Measurements from ENCODE around the gene NOCT. TPM values are rescaled to one million over a fixed set of nuclear protein-coding genes. Genes with fewer than 3 reads are reported as not detected.

The NOCT gene
- total and polyA plus RNA-seq, 3 donors from 2014 or later: 7.7 to 19.3 (median 19.0) TPM

DNA sequence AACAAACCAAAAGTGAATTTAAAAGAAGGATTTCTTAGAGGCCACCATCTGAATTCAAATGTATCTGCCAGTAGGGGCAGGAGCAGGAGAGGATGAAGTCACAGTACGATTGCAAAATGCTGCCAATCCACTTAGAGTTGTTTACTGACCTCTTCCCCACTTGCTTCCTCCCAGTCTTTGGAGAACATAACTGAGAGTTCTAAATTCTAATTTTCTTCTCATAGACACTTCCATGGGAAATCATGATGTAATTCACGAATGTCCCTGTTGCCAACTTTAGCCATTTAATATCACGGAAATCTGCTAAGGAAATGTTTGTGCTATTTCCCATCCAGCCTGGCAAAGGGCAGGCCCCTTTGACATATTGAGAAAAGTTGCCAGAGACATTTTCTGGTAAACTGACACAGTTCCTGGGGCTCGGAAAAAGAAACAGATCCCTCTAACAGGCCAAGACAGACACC is 33.6 kb upstream of the NOCT start:
- Histone ChIP-seq H3K4me3 (no peak overlapping the region), H3K27me3 (no peaks in the 10 kb centered on the region), H3K4me1 (no peaks in the 10 kb centered on the region), H3K27ac (no peak overlapping the region), H3K36me3 (ENCODE audit: low read depth, missing control alignments) (no peaks in the 10 kb centered on the region), H3K9me3 (no peaks in the 10 kb centered on the region)
- intact Hi-C loops (cut with DNase I; ENCODE audit: low total_unique reads): no loop called here
- DNase-seq: peak; percentile 24
- 37 to 57% methylated on average over 4 of the region's 4 CpGs for WGBS, 2 donors
- TF ChIP-seq POLR2A (IDR thresholded peaks at IDR 0.05) (no peak), CTCF (IDR thresholded peaks at IDR 0.05) (no peak)

GRCh38 chr4:138982754-138983153 is 32.8 kb upstream of the NOCT start:
- DNase-seq: no peak
- no peaks in the 10 kb centered on the region for H3K36me3 ChIP-seq (ENCODE audit: low read depth, missing control alignments)
- H3K27ac ChIP-seq: no peak overlapping the region
- H3K27me3 ChIP-seq: no peaks in the 10 kb centered on the region
- no peaks in the 10 kb centered on the region for H3K4me1 ChIP-seq
- no peak overlapping the region for H3K4me3 ChIP-seq
- TF ChIP-seq CTCF (IDR thresholded peaks at IDR 0.05): no peak
- TF ChIP-seq POLR2A (IDR thresholded peaks at IDR 0.05): no peak
- 95 to 97% methylated on average over 7 of the region's 7 CpGs for WGBS, 2 donors
- H3K9me3 ChIP-seq: no peaks in the 10 kb centered on the region
- intact Hi-C loops (cut with DNase I; ENCODE audit: low total_unique reads): no loop called here

GRCh38 chr4:138983690-138984089 is 31.9 kb upstream of the NOCT start:
- Histone ChIP-seq H3K4me3 (no peak overlapping the region), H3K36me3 (ENCODE audit: low read depth, missing control alignments) (no peaks in the 10 kb centered on the region), H3K9me3 (no peaks in the 10 kb centered on the region), H3K4me1 (no peaks in the 10 kb centered on the region), H3K27ac (no peak overlapping the region), H3K27me3 (no peaks in the 10 kb centered on the region)
- intact Hi-C loops (cut with DNase I; ENCODE audit: low total_unique reads): no loop called here
- TF ChIP-seq CTCF (IDR thresholded peaks at IDR 0.05): no peak
- TF ChIP-seq POLR2A (IDR thresholded peaks at IDR 0.05): no peak
- no peak for DNase-seq
- WGBS, 2 donors: 99% methylated on average over 5 of the region's 5 CpGs

GRCh38 chr4:138984647-138985046 is 30.9 kb upstream of the NOCT start:
- Histone ChIP-seq H3K36me3 (ENCODE audit: low read depth, missing control alignments) (no peaks in the 10 kb centered on the region), H3K27me3 (no peaks in the 10 kb centered on the region), H3K4me3 (no peak overlapping the region), H3K4me1 (no peaks in the 10 kb centered on the region), H3K9me3 (no peaks in the 10 kb centered on the region), H3K27ac (no peak overlapping the region)
- no peak for TF ChIP-seq CTCF (IDR thresholded peaks at IDR 0.05)
- TF ChIP-seq POLR2A (IDR thresholded peaks at IDR 0.05): no peak
- intact Hi-C loops (cut with DNase I; ENCODE audit: low total_unique reads): no loop called here
- no peak for DNase-seq
- WGBS, 2 donors: 91 to 92% methylated on average over 1 of the region's 1 CpG

GRCh38 chr4:138992676-138993075 is 22.9 kb upstream of the NOCT start:
- intact Hi-C loops (cut with DNase I; ENCODE audit: low total_unique reads): no loop called here
- H3K27ac ChIP-seq: no peak overlapping the region
- H3K36me3 ChIP-seq (ENCODE audit: low read depth, missing control alignments): no peaks in the 10 kb centered on the region
- H3K4me1 ChIP-seq: no peaks in the 10 kb centered on the region
- DNase-seq: no peak
- 100% methylated on average over 1 to 2 of the region's 2 CpGs for WGBS, 2 donors
- H3K9me3 ChIP-seq: no peaks in the 10 kb centered on the region
- no peaks in the 10 kb centered on the region for H3K27me3 ChIP-seq
- TF ChIP-seq POLR2A (IDR thresholded peaks at IDR 0.05): no peak
- TF ChIP-seq CTCF (IDR thresholded peaks at IDR 0.05): no peak
- no peak overlapping the region for H3K4me3 ChIP-seq
